ENCODE measurements around the gene RFX8. TPM values are rescaled to one million over a fixed set of nuclear protein-coding genes. Genes with fewer than 3 reads are reported as not detected.
"Not testable (repeated sequence)": the region's sequence is repeated elsewhere in the genome, so short reads cannot be mapped to it uniquely, and the experiment has no call there.

The RFX8 gene
- polyA plus RNA-seq, 1 of the 3 experiments (the other 2 are of a cell fraction), result 0.07 TPM

GRCh38 chr2:101355401-101356054, 119.4 kb downstream of the RFX8 start:
- Histone ChIP-seq H3K79me2 (ENCODE audit: insufficient read depth) (no peaks in the 10 kb centered on the region), H3K36me3 (replicated peaks in 1 of 2; ENCODE audit: control insufficient read depth in 1 of 2, insufficient read depth in 2 of 2, low read length in 1 of 2) (no peaks in the 10 kb centered on the region), H3K9me2 (no peaks in the 10 kb centered on the region), H3K9ac (no peak overlapping the region), H3K27me3 (ENCODE audit: insufficient read depth) (no peaks in the 10 kb centered on the region), H3F3A (replicated peaks; ENCODE audit: insufficient read depth) (no peaks in the 10 kb centered on the region), H2AFZ (ENCODE audit: low read depth) (no peak overlapping the region), H3K4me1 (ENCODE audit: control insufficient read depth in 1 of 2, insufficient read depth in 2 of 2, low read depth in 1 of 2, low read length in 1 of 2) (no peaks in the 10 kb centered on the region), H3K27ac (ENCODE audit: low read depth in 2 of 2, low read length in 1 of 2) (no peak overlapping the region), H3K9me3 (no peaks in the 10 kb centered on the region), H3K4me2 (no peak overlapping the region), H4K20me1 (ENCODE audit: insufficient read depth) (no peaks in the 10 kb centered on the region), H3K4me3 (ENCODE audit: low read depth in 2 of 2, low read length in 1 of 2) (no peak overlapping the region)
- POLR2A ChIA-PET, result no interaction called here
- no peak for DNase-seq
- WGBS (ENCODE audit: low lambda C conversion rate), result 75% methylated on average over 10 of the region's 10 CpGs
- CTCF ChIA-PET, result interaction anchor here (1.4 to 2.4 kb wide), 2 partner anchors 13 to 64 kb away, joined by 3 to 14 read pairs; no protein-coding TSS in a partner anchor
- TF ChIP-seq USF2 (IDR thresholded peaks at IDR 0.05; ENCODE audit: borderline replicate concordance, low read depth, low read length) (no peak), MXI1 (IDR thresholded peaks at IDR 0.05; ENCODE audit: low read depth, low read length) (no peak)

- H3F3A ChIP-seq (replicated peaks; ENCODE audit: insufficient read depth), result no peaks in the 10 kb centered on the region
- no peaks in the 10 kb centered on the region for H3K9me2 ChIP-seq
- H3K27me3 ChIP-seq (ENCODE audit: insufficient read depth), result no peaks in the 10 kb centered on the region
- TF ChIP-seq TAF1 (IDR thresholded peaks at IDR 0.05; ENCODE audit: borderline replicate concordance, low read depth, low read length), result no peak
- TF ChIP-seq POLR2AphosphoS5 (IDR thresholded peaks at IDR 0.05; ENCODE audit: low read depth, low read length), result no peak
- no peak for TF ChIP-seq RXRA (IDR thresholded peaks at IDR 0.05; ENCODE audit: borderline replicate concordance, low read depth)
- TF ChIP-seq FOSL2 (IDR thresholded peaks at IDR 0.05; ENCODE audit: borderline replicate concordance, low read depth), result no peak
- no peak for TF ChIP-seq NRF1 (IDR thresholded peaks at IDR 0.05; ENCODE audit: low read depth, low read length)
- TF ChIP-seq CHD2 (IDR thresholded peaks at IDR 0.05; ENCODE audit: low read length, partially characterized antibody), result no peak
- no peak for TF ChIP-seq TCF12 (IDR thresholded peaks at IDR 0.05)
- TF ChIP-seq MAX (IDR thresholded peaks at IDR 0.05; ENCODE audit: low read depth), result no peak
- TF ChIP-seq MXI1 (IDR thresholded peaks at IDR 0.05; ENCODE audit: low read depth, low read length), result no peak
- no peak for TF ChIP-seq ZBTB33 (IDR thresholded peaks at IDR 0.05; ENCODE audit: borderline replicate concordance, low read depth)
- no peak for TF ChIP-seq EP300 (IDR thresholded peaks at IDR 0.05; ENCODE audit: borderline replicate concordance in 1 of 2, low read depth in 1 of 2, low read length in 1 of 2)
- H2AFZ ChIP-seq (ENCODE audit: low read depth), result no peak overlapping the region
- no peaks in the 10 kb centered on the region for H3K4me1 ChIP-seq (ENCODE audit: control insufficient read depth in 1 of 2, insufficient read depth in 2 of 2, low read depth in 1 of 2, low read length in 1 of 2)
- H4K20me1 ChIP-seq (ENCODE audit: insufficient read depth), result no peaks in the 10 kb centered on the region
- no peaks in the 10 kb centered on the region for H3K79me2 ChIP-seq (ENCODE audit: insufficient read depth)
- H3K9me3 ChIP-seq, result no peaks in the 10 kb centered on the region
- H3K36me3 ChIP-seq (replicated peaks in 1 of 2; ENCODE audit: control insufficient read depth in 1 of 2, insufficient read depth in 2 of 2, low read length in 1 of 2), result no peaks in the 10 kb centered on the region
- ChIA-PET POLR2A (interaction anchor here (0.6 kb wide), 1 partner anchor 45 kb away, joined by 3 read pairs; no protein-coding TSS in a partner anchor), CTCF (interaction anchor here (0.6 to 2.4 kb wide), 3 partner anchors 11 to 64 kb away, joined by 3 to 14 read pairs (median 3); no protein-coding TSS in a partner anchor)
- no peak overlapping the region for H3K27ac ChIP-seq (ENCODE audit: low read depth in 2 of 2, low read length in 1 of 2)
- no peak overlapping the region for H3K4me3 ChIP-seq (ENCODE audit: low read depth in 2 of 2, low read length in 1 of 2)
- H3K4me2 ChIP-seq, result no peak overlapping the region
- WGBS (ENCODE audit: low lambda C conversion rate), result 92% methylated on average over 18 of the region's 21 CpGs
- no peak overlapping the region for H3K9ac ChIP-seq
- DNase-seq, result no peak
Observed at GRCh38 chr2:101354420-101355311, 120.2 kb downstream of the RFX8 start.

- CTCF ChIA-PET, result interaction anchor here (0.9 to 1.5 kb wide), 2 partner anchors 10 to 17 kb away, joined by 3 to 7 read pairs; no protein-coding TSS in a partner anchor
- H3K9ac ChIP-seq; H3K9me2 ChIP-seq; DNase-seq; H3F3A ChIP-seq (replicated peaks; ENCODE audit: insufficient read depth); H2AFZ ChIP-seq (ENCODE audit: low read depth); H4K20me1 ChIP-seq (ENCODE audit: insufficient read depth); H3K79me2 ChIP-seq (ENCODE audit: insufficient read depth); H3K9me3 ChIP-seq; H3K4me2 ChIP-seq; H3K4me3 ChIP-seq (ENCODE audit: low read depth in 2 of 2, low read length in 1 of 2); H3K36me3 ChIP-seq (replicated peaks in 1 of 2; ENCODE audit: control insufficient read depth in 1 of 2, insufficient read depth in 2 of 2, low read length in 1 of 2); H3K27ac ChIP-seq (ENCODE audit: low read depth in 2 of 2, low read length in 1 of 2); POLR2A ChIA-PET; H3K4me1 ChIP-seq (ENCODE audit: control insufficient read depth in 1 of 2, insufficient read depth in 2 of 2, low read depth in 1 of 2, low read length in 1 of 2); H3K27me3 ChIP-seq (ENCODE audit: insufficient read depth): not testable (repeated sequence)
- WGBS (ENCODE audit: low lambda C conversion rate), result 85% methylated on average over 4 of the region's 4 CpGs
Observed at GRCh38 chr2:101352631-101353030, 122.3 kb downstream of the RFX8 start.

Data from SK-N-SH (cell line).